CD4-positive, alpha-beta T cell (primary cell): ENCODE data around the gene BRD8. TPM values are rescaled to one million over a fixed set of nuclear protein-coding genes. Genes with fewer than 3 reads are reported as not detected.

Source experiments
- ATAC-seq: fragments of 200-7000 bp; cut with Tn5 transposase; one replicate; pipeline ENCODE4 v1.10.0; 2022; ENCODE audit warnings: mild to moderate bottlenecking; ENCODE audit not compliant: poor library complexity
- CTCF ChIA-PET: fragments of 350-600 bp; sonication (Branson Sonifier 250); formaldehyde crosslinking; loops from one replicate; lab custom pipeline; 2021; ENCODE audit warnings: antibody characterized with exemption, inconsistent platforms; lab: Charles Lee
- POLR2A ChIA-PET: fragments of 350-600 bp; sonication (Branson Sonifier 250); formaldehyde crosslinking; loops from one replicate; lab custom pipeline; 2021; ENCODE audit warnings: antibody characterized with exemption, inconsistent platforms; lab: Charles Lee
- DNase-seq, 14 experiments: peaks; one replicate each; pipeline ENCODE4 v3.0.0-alpha.2; 2013 to 2020; ENCODE audit warnings: mixed read lengths in 2 of 14
- H3K27ac ChIP-seq, 2 donors: one replicate each; pipeline versions ENCODE4 v1.5.1 to v1.7.0; 2013; ENCODE audit warnings: low read length in 2 of 2, low read depth in 1 of 2, mild to moderate bottlenecking in 1 of 2
- H3K27me3 ChIP-seq, 2 experiments: 1 replicate in 1 of 2; 2 replicates in 1 of 2; pipeline versions ENCODE4 v1.6.1 to v1.7.0; 2013; ENCODE audit warnings: low read length in 2 of 2, control low read depth in 1 of 2, mild to moderate bottlenecking in 1 of 2, moderate library complexity in 1 of 2; ENCODE audit not compliant: insufficient read depth in 2 of 2, control insufficient read depth in 1 of 2
- H3K36me3 ChIP-seq: one replicate; pipeline ENCODE4 v1.6.1; 2013; ENCODE audit warnings: low read length, control low read depth; ENCODE audit not compliant: insufficient read depth
- H3K4me1 ChIP-seq: one replicate; pipeline ENCODE4 v1.6.1; 2013; ENCODE audit warnings: low read length, control low read depth; ENCODE audit not compliant: insufficient read depth
- H3K4me3 ChIP-seq: one replicate; pipeline ENCODE4 v1.5.1; 2013; ENCODE audit warnings: mild to moderate bottlenecking, low read length, moderate library complexity
- H3K9me3 ChIP-seq, 2 experiments: 1 replicate in 1 of 2; 2 replicates in 1 of 2; pipeline versions ENCODE4 v1.6.1 to v1.7.0; 2013; ENCODE audit warnings: low read length in 2 of 2, mild to moderate bottlenecking in 2 of 2, control low read depth in 1 of 2, moderate library complexity in 1 of 2; ENCODE audit not compliant: control insufficient read depth in 1 of 2, insufficient read depth in 1 of 2
- H3K27ac Mint-ChIP-seq: one replicate; pipeline ENCODE4 v1.8.0; 2020; ENCODE audit warnings: mixed read lengths
- H3K27me3 Mint-ChIP-seq: one replicate; pipeline ENCODE4 v1.8.0; 2021; ENCODE audit warnings: mixed read lengths
- H3K36me3 Mint-ChIP-seq: one replicate; pipeline ENCODE4 v1.8.0; 2021; ENCODE audit warnings: low read depth, mixed read lengths
- H3K4me1 Mint-ChIP-seq: one replicate; pipeline ENCODE4 v1.8.0; 2021; ENCODE audit warnings: low read depth, mixed read lengths
- H3K4me3 Mint-ChIP-seq: one replicate; pipeline ENCODE4 v1.8.0; 2020; ENCODE audit warnings: mild to moderate bottlenecking, mixed read lengths
- H3K9me3 Mint-ChIP-seq: one replicate; pipeline ENCODE4 v1.8.0; 2020; ENCODE audit warnings: mixed read lengths
- intact Hi-C, 2 experiments: fragments of 100-400 bp; cut with DNase I in 1 of 2; cut with micrococcal nuclease in 1 of 2; formaldehyde crosslinking; loops; one replicate each; pipeline versions ENCODE4 v1.15.1 to v1.9.0; 2023 to 2025; cut with DNase I, micrococcal nuclease
- total RNA-seq, 174 experiments: library from RNA in 2 of 174; stranded (reverse) in 2 of 174; gene quantifications; one replicate each; pipeline ENCODE4 v1.2.3 and lab custom pipeline; 2021 to 2026
- TF ChIP-seq, protein P1 (sequence below): fragments of 200-600 bp; IDR thresholded peaks from one replicate; pipeline ENCODE4 v1.8.0; 2022; ENCODE audit warnings: antibody characterized with exemption, mild to moderate bottlenecking

The BRD8 gene
- total RNA-seq, 2 experiments from 2014 or later, result 6.9 to 9.6 TPM

DNA sequence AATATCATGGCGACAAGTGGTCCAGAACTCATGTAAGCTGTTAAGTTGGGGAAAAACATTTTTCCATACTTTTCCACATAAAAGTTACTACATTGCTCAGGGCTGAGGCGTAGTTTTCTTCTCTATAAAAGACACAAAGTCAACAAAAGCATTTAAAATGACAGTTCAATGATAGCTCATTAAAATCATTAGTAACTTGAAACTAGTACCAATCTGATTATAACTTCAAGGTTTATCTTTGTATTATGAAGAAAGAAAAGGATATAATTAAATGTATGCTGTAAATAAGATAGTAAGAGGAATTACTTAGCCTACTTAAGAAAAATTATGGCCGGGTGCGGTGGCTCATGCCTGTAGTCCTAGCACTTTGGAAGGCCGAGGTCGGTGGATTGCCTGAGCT is 49.1 kb downstream of the BRD8 start:
- intact Hi-C loops, result no loop called here
- no peaks in the 10 kb centered on the region for H3K9me3 ChIP-seq
- Mint-ChIP-seq H3K4me3 (no peak overlapping the region), H3K4me1 (no peaks in the 10 kb centered on the region), H3K27ac (no peak overlapping the region), H3K36me3 (no peaks in the 10 kb centered on the region), H3K27me3 (peaks cover 14% of the 10 kb centered on the region), H3K9me3 (no peaks in the 10 kb centered on the region)
- DNase-seq (no peak), ATAC-seq (no peak)
- no peak overlapping the region for H3K27ac ChIP-seq
- no peaks in the 10 kb centered on the region for H3K4me1 ChIP-seq
- ChIA-PET CTCF (no interaction called here), POLR2A (no interaction called here)
- H3K36me3 ChIP-seq, result no peaks in the 10 kb centered on the region
- TF ChIP-seq, protein P1, sequence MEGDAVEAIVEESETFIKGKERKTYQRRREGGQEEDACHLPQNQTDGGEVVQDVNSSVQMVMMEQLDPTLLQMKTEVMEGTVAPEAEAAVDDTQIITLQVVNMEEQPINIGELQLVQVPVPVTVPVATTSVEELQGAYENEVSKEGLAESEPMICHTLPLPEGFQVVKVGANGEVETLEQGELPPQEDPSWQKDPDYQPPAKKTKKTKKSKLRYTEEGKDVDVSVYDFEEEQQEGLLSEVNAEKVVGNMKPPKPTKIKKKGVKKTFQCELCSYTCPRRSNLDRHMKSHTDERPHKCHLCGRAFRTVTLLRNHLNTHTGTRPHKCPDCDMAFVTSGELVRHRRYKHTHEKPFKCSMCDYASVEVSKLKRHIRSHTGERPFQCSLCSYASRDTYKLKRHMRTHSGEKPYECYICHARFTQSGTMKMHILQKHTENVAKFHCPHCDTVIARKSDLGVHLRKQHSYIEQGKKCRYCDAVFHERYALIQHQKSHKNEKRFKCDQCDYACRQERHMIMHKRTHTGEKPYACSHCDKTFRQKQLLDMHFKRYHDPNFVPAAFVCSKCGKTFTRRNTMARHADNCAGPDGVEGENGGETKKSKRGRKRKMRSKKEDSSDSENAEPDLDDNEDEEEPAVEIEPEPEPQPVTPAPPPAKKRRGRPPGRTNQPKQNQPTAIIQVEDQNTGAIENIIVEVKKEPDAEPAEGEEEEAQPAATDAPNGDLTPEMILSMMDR, result no peak
- H3K27me3 ChIP-seq, result peaks cover 0 to 4% of the 10 kb centered on the region in 2 experiments
- no peak overlapping the region for H3K4me3 ChIP-seq

DNA sequence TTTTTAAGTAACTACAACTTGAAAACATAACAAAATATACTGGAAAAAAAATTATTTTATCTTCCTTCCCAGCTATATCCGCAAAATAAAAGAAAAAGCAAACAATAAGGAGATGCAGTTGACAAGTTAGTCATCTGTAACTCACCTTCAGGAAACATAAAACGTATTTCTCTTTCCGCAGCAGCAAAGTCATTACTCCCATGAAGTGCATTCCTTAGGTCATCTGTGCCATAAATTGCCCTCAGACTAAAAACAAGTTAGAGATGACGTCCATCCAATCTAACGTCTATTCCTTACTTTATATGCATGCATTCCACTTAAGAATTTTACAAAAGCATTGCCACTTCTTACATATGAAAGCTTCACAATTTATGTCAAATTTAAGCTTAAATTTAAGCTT is 50.1 kb downstream of the BRD8 start:
- Mint-ChIP-seq H3K27me3 (peaks cover 10% of the 10 kb centered on the region), H3K9me3 (no peaks in the 10 kb centered on the region), H3K36me3 (no peaks in the 10 kb centered on the region), H3K4me1 (no peaks in the 10 kb centered on the region), H3K27ac (no peak overlapping the region), H3K4me3 (no peak overlapping the region)
- H3K4me1 ChIP-seq, result no peaks in the 10 kb centered on the region
- no peaks in the 10 kb centered on the region for H3K9me3 ChIP-seq
- no peak for DNase-seq
- no peaks in the 10 kb centered on the region for H3K36me3 ChIP-seq
- ChIA-PET CTCF (no interaction called here), POLR2A (no interaction called here)
- intact Hi-C loops, result no loop called here
- no peak for ATAC-seq
- peaks cover 0 to 4% of the 10 kb centered on the region in 2 experiments for H3K27me3 ChIP-seq
- no peak overlapping the region for H3K4me3 ChIP-seq
- TF ChIP-seq, protein P1, result no peak
- no peak overlapping the region for H3K27ac ChIP-seq

DNA sequence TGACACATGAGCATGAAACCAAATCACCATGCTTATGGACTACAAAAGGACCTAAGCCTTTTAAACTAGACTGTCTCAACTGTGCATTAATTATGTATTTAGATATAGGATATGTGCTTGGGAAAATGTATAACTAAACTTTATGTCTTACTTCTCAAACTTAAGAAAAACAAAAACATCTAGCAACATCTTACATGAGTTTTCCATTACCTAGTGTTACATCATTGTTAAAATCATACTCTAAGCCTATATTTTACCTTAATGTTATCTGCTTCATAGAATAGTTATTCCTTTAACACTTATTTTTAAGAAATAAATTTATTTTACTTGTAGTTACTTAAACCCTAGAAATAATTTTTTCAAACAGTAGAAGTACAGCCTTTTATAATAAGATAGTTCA is 63.2 kb downstream of the BRD8 start:
- Mint-ChIP-seq H3K4me3 (no peak overlapping the region), H3K9me3 (no peaks in the 10 kb centered on the region), H3K36me3 (no peaks in the 10 kb centered on the region), H3K27me3 (no peaks in the 10 kb centered on the region), H3K27ac (no peak overlapping the region), H3K4me1 (no peaks in the 10 kb centered on the region)
- ChIA-PET POLR2A (no interaction called here), CTCF (no interaction called here)
- ATAC-seq (no peak), DNase-seq (no peak)
- Histone ChIP-seq H3K4me3 (no peak overlapping the region), H3K4me1 (no peaks in the 10 kb centered on the region), H3K27me3 (no peaks in the 10 kb centered on the region), H3K36me3 (no peaks in the 10 kb centered on the region), H3K27ac (no peak overlapping the region), H3K9me3 (no peaks in the 10 kb centered on the region)
- TF ChIP-seq, protein P1, result no peak
- intact Hi-C loops, result no loop called here
